AML-193 (cell line): Measurements from ENCODE around the gene SLC4A7.

Experiments
- DNase-seq, 2 experiments: peaks; one replicate each; lab custom pipeline; 2025; lab: John Stamatoyannopoulos, UW

Gene SLC4A7

GRCh38 chr3:27325419-27325818, 158.8 kb downstream of the SLC4A7 start:
- peak in 1 of 2 experiments; percentile 2 for DNase-seq

GRCh38 chr3:27324686-27325085, 159.5 kb downstream of the SLC4A7 start:
- no peak for DNase-seq

- DNase-seq: no peak
Measured at GRCh38 chr3:27323087-27323570, 161.1 kb downstream of the SLC4A7 start.
